ENCODE measurements around the gene LTBP2.

LTBP2 gene

GRCh38 chr14:74468513-74468912 lies 143.5 kb downstream of the LTBP2 start:
- no peak for TF ChIP-seq EZH2 (optimal IDR thresholded peaks at IDR 0.05; ENCODE audit: low read depth, low read length)
- TF ChIP-seq CTCF (IDR thresholded peaks at IDR 0.05; ENCODE audit: low read length), result no peak
- no peak for TF ChIP-seq EZH2phosphoT487 (IDR thresholded peaks at IDR 0.05; ENCODE audit: low read length)
- Histone ChIP-seq H3F3A (ENCODE audit: insufficient read depth, low read length) (no peaks in the 10 kb centered on the region), H3K4me1 (ENCODE audit: low read length) (no peaks in the 10 kb centered on the region), H3K79me2 (ENCODE audit: low read length) (no peaks in the 10 kb centered on the region), H3K27me3 (replicated peaks; ENCODE audit: insufficient read depth, low read length) (no peaks in the 10 kb centered on the region), H3K36me3 (replicated peaks; ENCODE audit: insufficient read depth, low read length) (no peaks in the 10 kb centered on the region), H4K20me1 (ENCODE audit: insufficient read depth, low read length) (no peaks in the 10 kb centered on the region), H3K4me2 (ENCODE audit: low read depth, low read length) (no peak overlapping the region), H3K4me3 (ENCODE audit: low read length) (no peak overlapping the region), H3K9ac (ENCODE audit: low read length) (no peak overlapping the region), H3K27ac (ENCODE audit: low read length) (no peak overlapping the region), H2AFZ (ENCODE audit: low read length) (no peak overlapping the region), H3K9me2 (replicated peaks; ENCODE audit: insufficient read depth, low read length) (no peaks in the 10 kb centered on the region), H3K9me3 (replicated peaks; ENCODE audit: insufficient read depth, low read length) (no peaks in the 10 kb centered on the region)
- no peak for DNase-seq

- H3K9me2 ChIP-seq (replicated peaks; ENCODE audit: insufficient read depth, low read length), result no peaks in the 10 kb centered on the region
- no peak overlapping the region for H3K4me3 ChIP-seq (ENCODE audit: low read length)
Observed at GRCh38 chr14:74465335-74465734, 146.7 kb downstream of the LTBP2 start.

GRCh38 chr14:74464785-74465184 lies 147.3 kb downstream of the LTBP2 start:
- Histone ChIP-seq H3K4me2 (ENCODE audit: low read depth, low read length) (no peak overlapping the region), H3K9ac (ENCODE audit: low read length) (no peak overlapping the region), H3K27ac (ENCODE audit: low read length) (no peak overlapping the region), H3K4me1 (ENCODE audit: low read length) (no peaks in the 10 kb centered on the region), H3K36me3 (replicated peaks; ENCODE audit: insufficient read depth, low read length) (no peaks in the 10 kb centered on the region), H2AFZ (ENCODE audit: low read length) (no peak overlapping the region), H3K9me2 (replicated peaks; ENCODE audit: insufficient read depth, low read length) (no peaks in the 10 kb centered on the region), H3K27me3 (replicated peaks; ENCODE audit: insufficient read depth, low read length) (no peaks in the 10 kb centered on the region), H3K9me3 (replicated peaks; ENCODE audit: insufficient read depth, low read length) (no peaks in the 10 kb centered on the region), H4K20me1 (ENCODE audit: insufficient read depth, low read length) (no peaks in the 10 kb centered on the region), H3K4me3 (ENCODE audit: low read length) (no peak overlapping the region), H3K79me2 (ENCODE audit: low read length) (no peaks in the 10 kb centered on the region), H3F3A (ENCODE audit: insufficient read depth, low read length) (no peaks in the 10 kb centered on the region)
- DNase-seq, result no peak
- TF ChIP-seq EZH2 (optimal IDR thresholded peaks at IDR 0.05; ENCODE audit: low read depth, low read length) (no peak), EZH2phosphoT487 (IDR thresholded peaks at IDR 0.05; ENCODE audit: low read length) (no peak), CTCF (IDR thresholded peaks at IDR 0.05; ENCODE audit: low read length) (no peak)

More at GRCh38 chr14:74465335-74465734, 146.7 kb downstream of the LTBP2 start:
- no peak overlapping the region for H2AFZ ChIP-seq (ENCODE audit: low read length)
- H3F3A ChIP-seq (ENCODE audit: insufficient read depth, low read length), result no peaks in the 10 kb centered on the region
- H3K36me3 ChIP-seq (replicated peaks; ENCODE audit: insufficient read depth, low read length), result no peaks in the 10 kb centered on the region
- H3K9me3 ChIP-seq (replicated peaks; ENCODE audit: insufficient read depth, low read length), result no peaks in the 10 kb centered on the region
- no peak overlapping the region for H3K27ac ChIP-seq (ENCODE audit: low read length)
- H4K20me1 ChIP-seq (ENCODE audit: insufficient read depth, low read length), result no peaks in the 10 kb centered on the region
- no peaks in the 10 kb centered on the region for H3K79me2 ChIP-seq (ENCODE audit: low read length)
- H3K9ac ChIP-seq (ENCODE audit: low read length), result no peak overlapping the region
- H3K4me1 ChIP-seq (ENCODE audit: low read length), result no peaks in the 10 kb centered on the region
- H3K27me3 ChIP-seq (replicated peaks; ENCODE audit: insufficient read depth, low read length), result no peaks in the 10 kb centered on the region
- no peak overlapping the region for H3K4me2 ChIP-seq (ENCODE audit: low read depth, low read length)
- no peak for DNase-seq
- TF ChIP-seq EZH2 (optimal IDR thresholded peaks at IDR 0.05; ENCODE audit: low read depth, low read length) (no peak), EZH2phosphoT487 (IDR thresholded peaks at IDR 0.05; ENCODE audit: low read length) (no peak), CTCF (IDR thresholded peaks at IDR 0.05; ENCODE audit: low read length) (no peak)

Measured in MM.1S (cell line).